Left kidney (tissue), 8 donors: ENCODE results near the gene TESK2. TPM values are rescaled to one million over a fixed set of nuclear protein-coding genes. Genes with fewer than 3 reads are reported as not detected.
"Not testable (repeated sequence)": the region's sequence is repeated elsewhere in the genome, so short reads cannot be mapped to it uniquely, and the experiment has no call there.

ENCODE experiments used
- DNase-seq: peaks from one replicate; pipeline ENCODE4 v3.0.0-alpha.2; 2013
- long read RNA-seq, 8 donors: transcript quantifications; one replicate each; lab custom pipeline, GENCODE V29; 2026
- polyA plus RNA-seq: library from polyadenylated mRNA; unstranded; fragments of 120-200 nt; gene quantifications from one replicate; pipeline ENCODE4 v1.2.1, GENCODE V29; 2013; ENCODE audit not compliant: insufficient read length

Gene TESK2, protein sequence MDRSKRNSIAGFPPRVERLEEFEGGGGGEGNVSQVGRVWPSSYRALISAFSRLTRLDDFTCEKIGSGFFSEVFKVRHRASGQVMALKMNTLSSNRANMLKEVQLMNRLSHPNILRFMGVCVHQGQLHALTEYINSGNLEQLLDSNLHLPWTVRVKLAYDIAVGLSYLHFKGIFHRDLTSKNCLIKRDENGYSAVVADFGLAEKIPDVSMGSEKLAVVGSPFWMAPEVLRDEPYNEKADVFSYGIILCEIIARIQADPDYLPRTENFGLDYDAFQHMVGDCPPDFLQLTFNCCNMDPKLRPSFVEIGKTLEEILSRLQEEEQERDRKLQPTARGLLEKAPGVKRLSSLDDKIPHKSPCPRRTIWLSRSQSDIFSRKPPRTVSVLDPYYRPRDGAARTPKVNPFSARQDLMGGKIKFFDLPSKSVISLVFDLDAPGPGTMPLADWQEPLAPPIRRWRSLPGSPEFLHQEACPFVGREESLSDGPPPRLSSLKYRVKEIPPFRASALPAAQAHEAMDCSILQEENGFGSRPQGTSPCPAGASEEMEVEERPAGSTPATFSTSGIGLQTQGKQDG
- polyA plus RNA-seq: 8.0 TPM
- long read RNA-seq, donor 1, partial matches to known transcripts: 0 of 2 reads
- long read RNA-seq, donor 1, other reads (novel, unspliced or antisense): 0 of 2 reads
- long read RNA-seq, donor 2, partial matches to known transcripts: 500 of 525 reads
- long read RNA-seq, donor 2, other reads (novel, unspliced or antisense): 25 of 525 reads
- long read RNA-seq, donor 3, partial matches to known transcripts: 32 of 33 reads
- long read RNA-seq, donor 3, other reads (novel, unspliced or antisense): 0 of 33 reads
- long read RNA-seq, donor 4: 0 reads
- long read RNA-seq, donor 5, partial matches to known transcripts: 0 of 3 reads
- long read RNA-seq, donor 5, other reads (novel, unspliced or antisense): 0 of 3 reads
- long read RNA-seq, donor 6, partial matches to known transcripts: 0 of 2 reads
- long read RNA-seq, donor 6, other reads (novel, unspliced or antisense): 0 of 2 reads
- long read RNA-seq, donor 7, partial matches to known transcripts: 582 of 643 reads
- long read RNA-seq, donor 7, other reads (novel, unspliced or antisense): 61 of 643 reads
- long read RNA-seq, donor 8, partial matches to known transcripts: 163 of 179 reads
- long read RNA-seq, donor 8, other reads (novel, unspliced or antisense): 15 of 179 reads

DNA sequence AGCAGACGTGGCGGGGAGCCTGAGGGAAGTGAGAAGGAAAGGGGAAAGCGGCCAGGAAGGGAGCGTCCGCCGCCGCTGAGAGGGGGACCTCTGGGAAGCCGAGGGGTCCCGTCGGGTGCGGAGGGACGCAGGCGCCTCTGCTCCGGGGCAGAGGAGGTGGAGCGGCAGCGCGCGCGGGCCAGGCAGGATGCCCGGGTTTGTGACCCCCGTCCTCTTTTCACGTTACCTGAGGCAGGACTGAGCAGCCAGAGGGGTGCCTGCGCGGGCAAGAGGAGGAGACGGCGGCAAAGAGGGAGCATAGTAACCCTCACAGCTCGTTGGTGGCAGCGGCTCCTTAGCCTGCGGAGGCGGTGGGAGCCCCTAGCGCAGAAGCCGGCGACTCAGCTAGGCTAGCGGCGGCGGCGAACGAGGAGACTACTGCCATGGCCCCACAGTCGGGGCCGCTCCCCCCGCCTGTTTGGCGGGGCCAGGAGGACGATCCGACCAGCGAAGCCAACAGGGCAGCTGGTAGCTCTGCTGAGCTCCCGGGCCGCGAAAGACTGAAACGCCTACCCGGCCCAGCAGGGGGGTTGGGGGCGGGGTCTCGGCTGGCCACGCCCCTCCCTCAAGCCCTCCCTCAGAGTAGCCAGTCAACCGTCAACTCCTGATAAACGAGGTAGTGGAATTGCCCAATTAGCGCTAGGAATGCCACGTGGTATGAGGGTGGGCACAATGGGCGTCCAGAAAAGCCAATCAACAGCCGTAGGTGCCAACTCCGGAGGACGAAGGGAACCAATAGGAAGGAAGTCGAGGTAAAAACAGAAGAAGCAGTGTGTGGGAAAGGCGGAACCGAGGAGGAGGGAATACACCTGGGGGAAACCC is at the start of gene TESK2:
Gene TESK2 (minus strand): TSS at position 538 of the 861 bp plus-strand sequence. CDS start 33,378 bp downstream, outside the sequence.
- DNase-seq: peak; percentile 99

- DNase-seq: no peak
Observed at GRCh38 chr1:45536886-45537285, 45.9 kb upstream of the TESK2 start.

GRCh38 chr1:45535988-45536766 is 45.2 kb upstream of the TESK2 start:
- DNase-seq: no peak

GRCh38 chr1:45531873-45532272 is 40.9 kb upstream of the TESK2 start:
- DNase-seq: no peak

GRCh38 chr1:45530632-45531135 is 39.7 kb upstream of the TESK2 start:
- DNase-seq: no peak

- no peak for DNase-seq
Observed at GRCh38 chr1:45526135-45526644, 35.2 kb upstream of the TESK2 start.

DNA sequence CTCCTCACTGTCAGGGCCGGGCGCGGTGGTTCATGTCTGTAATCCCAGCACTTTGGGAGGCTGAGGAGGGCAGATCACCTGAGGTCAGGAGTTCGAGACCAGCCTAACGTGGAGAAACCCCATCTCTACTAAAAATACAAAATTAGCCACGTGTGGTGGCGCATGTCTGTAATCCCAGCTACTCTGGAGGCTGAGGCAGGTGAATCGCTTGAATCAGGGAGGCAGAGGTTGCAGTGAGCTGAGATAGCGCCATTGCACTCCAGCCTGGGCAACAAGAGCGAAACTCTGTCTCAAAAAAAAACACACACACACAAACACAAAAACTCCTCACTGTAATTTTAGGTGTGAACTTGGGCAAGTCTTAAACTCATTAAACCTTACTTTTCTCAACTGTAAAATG is 33.0 kb upstream of the TESK2 start:
- DNase-seq: not testable (repeated sequence)

GRCh38 chr1:45523516-45523915 is 32.6 kb upstream of the TESK2 start:
- not testable (repeated sequence) for DNase-seq

GRCh38 chr1:45522324-45523104 is 31.6 kb upstream of the TESK2 start:
- DNase-seq: peak; percentile 43

- DNase-seq: peak; percentile 97
Observed at GRCh38 chr1:45521413-45522323, 30.7 kb upstream of the TESK2 start, which contains the start of gene PRDX1. PRDX1 (minus strand) TSS chr1:45521884; CDS start chr1:45519043, 2,841 bp downstream.

DNA sequence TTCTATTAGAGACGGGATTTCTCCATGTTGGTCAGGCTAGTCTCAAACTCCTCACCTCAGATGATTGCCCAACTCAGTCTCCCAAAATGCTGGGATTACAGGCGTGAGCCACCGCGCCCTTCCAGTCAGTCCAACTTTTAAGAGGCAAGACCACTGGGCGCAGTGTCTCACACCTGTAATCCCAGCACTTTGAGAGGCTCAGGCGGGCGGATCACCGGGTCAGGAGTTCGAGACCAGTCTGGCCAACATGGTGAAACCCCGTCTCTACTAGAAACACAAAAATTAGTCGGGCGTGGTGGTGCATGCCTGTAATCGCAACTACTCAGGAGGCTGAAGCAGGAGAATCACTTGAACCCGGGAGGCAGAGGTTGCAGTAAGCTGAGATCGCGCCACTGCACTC is 28.8 kb upstream of the TESK2 start:
- DNase-seq: not testable (repeated sequence)

GRCh38 chr1:45518910-45519309 is 27.9 kb upstream of the TESK2 start:
- DNase-seq: no peak

DNA sequence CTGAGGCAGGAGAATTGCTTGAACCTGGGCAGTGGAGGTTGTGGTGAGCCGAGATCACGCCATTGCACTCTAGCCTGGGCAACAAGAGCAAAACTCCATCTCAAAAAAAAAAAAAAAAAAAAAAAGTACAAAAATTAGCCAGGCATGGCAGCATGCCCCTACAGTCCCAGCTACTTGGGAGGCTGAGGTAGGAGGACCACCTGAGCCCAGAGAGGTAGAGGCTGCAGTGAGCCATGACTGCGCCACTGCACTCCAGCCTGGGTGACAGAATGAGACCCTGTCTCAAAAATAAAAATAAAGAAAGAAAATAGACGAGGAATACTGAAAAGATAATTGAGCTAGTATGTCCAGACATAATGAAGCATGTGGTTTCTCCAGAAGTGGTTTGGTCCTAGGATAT is 27.4 kb upstream of the TESK2 start:
- not testable (repeated sequence) for DNase-seq

- no peak for DNase-seq
Observed at GRCh38 chr1:45516465-45516864, 25.5 kb upstream of the TESK2 start.

GRCh38 chr1:45516036-45516435 is 25.1 kb upstream of the TESK2 start:
- DNase-seq: no peak

DNA sequence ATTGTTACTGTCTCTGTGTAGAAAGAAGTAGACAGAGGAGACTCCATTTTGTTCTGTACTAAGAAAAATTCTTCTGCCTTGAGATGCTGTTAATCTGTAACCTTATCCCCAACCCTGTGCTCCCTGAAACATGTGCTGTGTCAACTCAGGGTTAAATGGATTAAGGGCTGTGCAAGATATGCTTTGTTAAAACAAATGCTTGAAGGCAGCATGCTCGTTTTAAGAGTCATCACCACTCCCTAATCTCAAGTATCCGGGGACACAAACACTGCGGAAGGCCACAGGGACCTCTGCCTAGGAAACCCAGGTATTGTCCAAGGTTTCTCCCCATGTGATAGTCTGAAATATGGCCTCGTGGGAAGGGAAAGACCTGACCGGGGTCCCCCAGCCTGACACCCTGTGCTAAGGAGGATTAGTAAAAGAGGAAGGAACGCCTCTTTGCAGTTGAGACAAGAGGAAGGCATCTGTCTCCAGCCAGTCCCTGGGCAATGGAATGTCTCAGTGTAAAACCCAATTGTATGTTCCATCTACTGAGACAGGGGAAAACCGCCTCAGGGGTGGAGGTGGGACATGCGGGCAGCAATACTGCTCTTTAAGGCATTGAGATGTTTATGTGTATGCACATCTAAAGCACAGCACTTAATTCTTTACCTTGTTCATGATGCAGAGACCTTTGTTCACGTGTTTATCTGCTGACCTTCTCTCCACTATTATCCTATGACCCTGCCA is 22.7 kb upstream of the TESK2 start:
- not testable (repeated sequence) for DNase-seq

DNA sequence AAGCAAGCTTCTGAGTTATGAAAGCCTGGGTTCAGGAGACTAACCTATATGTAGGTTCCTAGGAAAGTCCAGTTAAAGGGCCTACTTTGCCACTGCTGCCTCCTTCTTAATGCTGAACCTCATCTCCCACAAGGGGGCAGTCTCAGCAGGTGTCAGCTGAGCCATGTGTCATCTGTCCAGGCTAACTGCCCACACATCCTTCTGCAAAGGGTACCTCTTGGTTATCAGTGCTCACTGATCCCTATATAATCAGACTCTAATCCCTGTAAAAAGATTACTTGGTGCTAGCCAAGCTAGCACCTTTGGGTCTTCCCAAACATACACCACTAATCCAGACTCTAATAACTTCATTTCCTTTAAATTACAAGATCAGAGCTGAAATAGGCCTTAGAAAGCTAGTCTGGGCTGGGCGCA is 21.7 kb upstream of the TESK2 start:
- DNase-seq: peak; percentile 45
